GM19351 (cell line): ENCODE data around the gene ANKRD40CL.
"Not testable (repeated sequence)": the region's sequence is repeated elsewhere in the genome, so short reads cannot be mapped to it uniquely, and the experiment has no call there.

ENCODE experiments used
- ATAC-seq: cut with Tn5 transposase; IDR thresholded peaks from one replicate; pipeline ENCODE4 v1.9.1; 2021; ENCODE audit warnings: mild to moderate bottlenecking, moderate library complexity; ENCODE audit not compliant: unreplicated experiment

The ANKRD40CL gene

GRCh38 chr17:50763716-50764475 lies 3.4 kb downstream of the ANKRD40CL start:
- ATAC-seq = no peak

GRCh38 chr17:50762177-50762576 lies 5.1 kb downstream of the ANKRD40CL start:
- ATAC-seq = no peak

GRCh38 chr17:50758989-50759544 lies 8.3 kb downstream of the ANKRD40CL start:
- ATAC-seq = no peak

GRCh38 chr17:50758524-50758923 lies 8.8 kb downstream of the ANKRD40CL start:
- ATAC-seq = no peak

- ATAC-seq = no peak
Observed at GRCh38 chr17:50754521-50754920, 12.8 kb downstream of the ANKRD40CL start.

- ATAC-seq = no peak
Observed at GRCh38 chr17:50749245-50749644, 18.1 kb downstream of the ANKRD40CL start.

- ATAC-seq = no peak
Observed at GRCh38 chr17:50745631-50746030, 21.7 kb downstream of the ANKRD40CL start.

- no peak for ATAC-seq
Observed at GRCh38 chr17:50739098-50739497, 28.2 kb downstream of the ANKRD40CL start.

GRCh38 chr17:50737118-50737698 lies 30.1 kb downstream of the ANKRD40CL start:
- ATAC-seq = no peak

GRCh38 chr17:50735287-50735686 lies 32.0 kb downstream of the ANKRD40CL start:
- no peak for ATAC-seq

- no peak for ATAC-seq
Observed at GRCh38 chr17:50731575-50732460, 35.5 kb downstream of the ANKRD40CL start.

GRCh38 chr17:50728881-50729765 lies 38.2 kb downstream of the ANKRD40CL start:
- ATAC-seq = no peak

GRCh38 chr17:50728112-50728429 lies 39.2 kb downstream of the ANKRD40CL start:
- no peak for ATAC-seq

GRCh38 chr17:50725769-50726655 lies 41.3 kb downstream of the ANKRD40CL start:
- ATAC-seq = no peak

- not testable (repeated sequence) for ATAC-seq
Observed at GRCh38 chr17:50724622-50725021, 42.7 kb downstream of the ANKRD40CL start.

GRCh38 chr17:50722746-50723145 lies 44.6 kb downstream of the ANKRD40CL start:
- ATAC-seq = no peak

- ATAC-seq = no peak
Observed at GRCh38 chr17:50721194-50722010, 45.9 kb downstream of the ANKRD40CL start.

GRCh38 chr17:50719924-50720794 lies 47.2 kb downstream of the ANKRD40CL start:
- no peak for ATAC-seq
